ENCODE results near the gene TSPAN10. TPM values are rescaled to one million over a fixed set of nuclear protein-coding genes. Genes with fewer than 3 reads are reported as not detected.

TSPAN10 gene
- total RNA-seq, 1 experiment from 2014 or later = 1.8 TPM

- CTCF ChIA-PET = interaction anchor here (0.6 to 0.9 kb wide), 3 partner anchors 16 to 206 kb away, joined by 3 to 5 read pairs (median 4); no protein-coding TSS in a partner anchor
- Mint-ChIP-seq H3K27ac (ENCODE audit: low read depth, unreplicated experiment) (peak overlapping the region; percentile 89), H3K36me3 (ENCODE audit: insufficient read depth, unreplicated experiment) (peaks cover 51% of the 10 kb centered on the region), H3K4me3 (ENCODE audit: unreplicated experiment) (peak overlapping the region; percentile 91), H3K4me1 (ENCODE audit: insufficient read depth, unreplicated experiment) (peaks cover 5% of the 10 kb centered on the region), H3K27me3 (ENCODE audit: insufficient read depth, unreplicated experiment) (no peaks in the 10 kb centered on the region), H3K9me3 (ENCODE audit: unreplicated experiment) (no peaks in the 10 kb centered on the region)
- TSS peak; percentile 77 for BruUV-seq (replicated peaks)
- DNase-seq (ENCODE audit: unreplicated experiment) = no peak
- TF ChIP-seq, protein P1, sequence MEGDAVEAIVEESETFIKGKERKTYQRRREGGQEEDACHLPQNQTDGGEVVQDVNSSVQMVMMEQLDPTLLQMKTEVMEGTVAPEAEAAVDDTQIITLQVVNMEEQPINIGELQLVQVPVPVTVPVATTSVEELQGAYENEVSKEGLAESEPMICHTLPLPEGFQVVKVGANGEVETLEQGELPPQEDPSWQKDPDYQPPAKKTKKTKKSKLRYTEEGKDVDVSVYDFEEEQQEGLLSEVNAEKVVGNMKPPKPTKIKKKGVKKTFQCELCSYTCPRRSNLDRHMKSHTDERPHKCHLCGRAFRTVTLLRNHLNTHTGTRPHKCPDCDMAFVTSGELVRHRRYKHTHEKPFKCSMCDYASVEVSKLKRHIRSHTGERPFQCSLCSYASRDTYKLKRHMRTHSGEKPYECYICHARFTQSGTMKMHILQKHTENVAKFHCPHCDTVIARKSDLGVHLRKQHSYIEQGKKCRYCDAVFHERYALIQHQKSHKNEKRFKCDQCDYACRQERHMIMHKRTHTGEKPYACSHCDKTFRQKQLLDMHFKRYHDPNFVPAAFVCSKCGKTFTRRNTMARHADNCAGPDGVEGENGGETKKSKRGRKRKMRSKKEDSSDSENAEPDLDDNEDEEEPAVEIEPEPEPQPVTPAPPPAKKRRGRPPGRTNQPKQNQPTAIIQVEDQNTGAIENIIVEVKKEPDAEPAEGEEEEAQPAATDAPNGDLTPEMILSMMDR (IDR thresholded peaks at IDR 0.05; ENCODE audit: unreplicated experiment) = no peak
- POLR2A ChIA-PET = interaction anchor here (0.6 to 5.0 kb wide), 20 partner anchors 12 to 242 kb away, joined by 3 to 122 read pairs (median 6); partner anchors contain the start of genes CCDC137, FAAP100, MCRIP1 and MRPL12
- intact Hi-C loops (cut with micrococcal nuclease) = no loop called here
Measured at GRCh38 chr17:81684442-81684911, 47.5 kb downstream of the TSPAN10 start.

- POLR2A ChIA-PET = interaction anchor here (0.6 to 5.0 kb wide), 13 partner anchors 11 to 446 kb away, joined by 3 to 122 read pairs (median 6); partner anchors contain the start of genes CCDC137, FAAP100, MRPL12 and NDUFAF8
- peak overlapping the region; percentile 89 for H3K27ac Mint-ChIP-seq (ENCODE audit: low read depth, unreplicated experiment)
- peaks cover 48% of the 10 kb centered on the region for H3K36me3 Mint-ChIP-seq (ENCODE audit: insufficient read depth, unreplicated experiment)
- intact Hi-C loops (cut with micrococcal nuclease) = no loop called here
- H3K4me1 Mint-ChIP-seq (ENCODE audit: insufficient read depth, unreplicated experiment) = peaks cover 5% of the 10 kb centered on the region
- no peaks in the 10 kb centered on the region for H3K9me3 Mint-ChIP-seq (ENCODE audit: unreplicated experiment)
- CTCF ChIA-PET = interaction anchor here (0.6 to 1.7 kb wide), 3 partner anchors 9 to 205 kb away, joined by 4 to 5 read pairs (median 4); no protein-coding TSS in a partner anchor
- peak overlapping the region; percentile 91 for H3K4me3 Mint-ChIP-seq (ENCODE audit: unreplicated experiment)
- peak; percentile 65 for DNase-seq (ENCODE audit: unreplicated experiment)
- no TSS peak for BruUV-seq (replicated peaks)
- TF ChIP-seq, protein P1 (IDR thresholded peaks at IDR 0.05; ENCODE audit: unreplicated experiment) = no peak
- no peaks in the 10 kb centered on the region for H3K27me3 Mint-ChIP-seq (ENCODE audit: insufficient read depth, unreplicated experiment)
Measured at GRCh38 chr17:81685108-81685507, 48.1 kb downstream of the TSPAN10 start.

GRCh38 chr17:81686614-81687013 is 49.6 kb downstream of the TSPAN10 start:
- Mint-ChIP-seq H3K27ac (ENCODE audit: low read depth, unreplicated experiment) (peak overlapping the region; percentile 75), H3K36me3 (ENCODE audit: insufficient read depth, unreplicated experiment) (peaks cover 48% of the 10 kb centered on the region), H3K9me3 (ENCODE audit: unreplicated experiment) (no peaks in the 10 kb centered on the region), H3K4me1 (ENCODE audit: insufficient read depth, unreplicated experiment) (peaks cover 5% of the 10 kb centered on the region), H3K27me3 (ENCODE audit: insufficient read depth, unreplicated experiment) (no peaks in the 10 kb centered on the region), H3K4me3 (ENCODE audit: unreplicated experiment) (no peak overlapping the region)
- POLR2A ChIA-PET = interaction anchor here (2.3 to 3.8 kb wide), 2 partner anchors 10 to 16 kb away, joined by 7 to 19 read pairs; partner anchors contain the start of gene MRPL12
- no peak for DNase-seq (ENCODE audit: unreplicated experiment)
- intact Hi-C loops (cut with micrococcal nuclease) = no loop called here
- BruUV-seq (replicated peaks) = no TSS peak
- TF ChIP-seq, protein P1 (IDR thresholded peaks at IDR 0.05; ENCODE audit: unreplicated experiment) = no peak
- CTCF ChIA-PET = interaction anchor here (1.7 kb wide), 1 partner anchor 11 kb away, joined by 4 read pairs; no protein-coding TSS in a partner anchor

DNA sequence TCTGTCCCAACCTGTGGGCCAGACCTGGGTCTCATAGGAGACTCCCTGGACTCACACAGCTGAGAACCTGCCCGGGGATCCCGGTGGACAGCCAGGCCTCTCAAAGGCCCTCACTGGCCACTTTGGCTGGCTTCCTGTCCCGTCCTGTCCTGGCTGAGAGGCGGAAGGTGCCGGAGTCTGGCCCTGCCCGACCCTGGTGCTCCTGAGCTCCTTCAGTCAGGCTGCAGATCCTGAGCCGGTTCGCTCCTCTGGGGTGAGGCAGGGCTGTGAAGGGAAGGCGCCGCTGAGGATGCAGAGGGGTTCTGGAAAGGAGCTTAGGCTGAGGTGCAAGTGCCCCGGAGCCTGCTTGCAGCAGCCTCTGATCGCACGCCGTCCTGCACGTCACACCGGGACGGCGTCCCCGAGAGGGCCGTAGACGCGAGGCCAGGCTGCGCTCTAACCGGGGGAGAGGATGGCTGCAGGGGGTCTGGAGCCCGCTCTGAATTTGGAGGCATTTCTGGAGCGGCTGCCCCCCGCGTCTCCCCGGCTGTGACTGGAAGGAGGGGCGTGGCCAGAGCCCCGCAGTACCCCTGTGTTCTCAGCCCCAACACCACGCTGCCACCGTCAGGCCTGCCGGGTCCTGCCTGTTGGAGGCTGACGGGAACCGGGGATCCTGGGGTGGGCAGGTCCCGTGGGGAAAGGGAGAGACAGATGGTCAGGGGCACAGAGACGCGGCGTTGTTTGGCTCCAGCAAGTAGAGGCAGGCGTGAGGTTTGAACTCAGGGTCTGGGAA is 51.0 kb downstream of the TSPAN10 start:
- BruUV-seq (replicated peaks) = no TSS peak
- TF ChIP-seq, protein P1 (IDR thresholded peaks at IDR 0.05; ENCODE audit: unreplicated experiment) = no peak
- no peak for DNase-seq (ENCODE audit: unreplicated experiment)
- Mint-ChIP-seq H3K27me3 (ENCODE audit: insufficient read depth, unreplicated experiment) (no peaks in the 10 kb centered on the region), H3K4me3 (ENCODE audit: unreplicated experiment) (no peak overlapping the region), H3K36me3 (ENCODE audit: insufficient read depth, unreplicated experiment) (peaks cover 59% of the 10 kb centered on the region), H3K27ac (ENCODE audit: low read depth, unreplicated experiment) (no peak overlapping the region), H3K9me3 (ENCODE audit: unreplicated experiment) (no peaks in the 10 kb centered on the region), H3K4me1 (ENCODE audit: insufficient read depth, unreplicated experiment) (peaks cover 5% of the 10 kb centered on the region)
- CTCF ChIA-PET = interaction anchor here (0.6 kb wide), 1 partner anchor 285 kb away, joined by 5 read pairs; no protein-coding TSS in a partner anchor
- intact Hi-C loops (cut with micrococcal nuclease) = no loop called here
- POLR2A ChIA-PET = interaction anchor here (2.3 kb wide), 1 partner anchor 15 kb away, joined by 7 read pairs; the partner anchor contains the start of gene MRPL12
